Measurements from ENCODE around the gene RNPS1. TPM values are rescaled to one million over a fixed set of nuclear protein-coding genes. Genes with fewer than 3 reads are reported as not detected.

Gene RNPS1
- total and polyA plus RNA-seq, 9 of the 15 experiments (the other 6 are each of a cell fraction or from before 2014, with no cell fraction given) = 44.9 to 338 (median 202) TPM

DNA sequence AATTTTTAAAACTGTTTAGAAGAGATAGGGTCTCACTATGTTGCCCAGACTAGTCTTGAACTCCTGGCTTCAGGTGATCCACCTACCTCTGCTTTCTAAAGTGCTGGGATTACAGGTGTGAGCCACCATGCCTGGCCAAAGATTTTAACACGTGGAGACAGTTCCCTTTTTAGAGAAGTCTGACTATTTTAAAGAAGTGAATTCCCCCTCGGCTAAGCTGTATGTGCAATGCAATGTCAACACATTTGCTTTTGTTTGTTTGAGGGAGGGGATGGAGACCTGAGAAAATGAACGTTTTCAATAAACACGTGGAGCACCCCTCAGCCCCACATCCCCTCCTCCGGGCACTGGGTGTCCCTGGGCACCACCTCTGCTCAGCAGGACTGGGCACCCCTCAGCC is 14.3 kb upstream of the RNPS1 start:
- H3K4me2 ChIP-seq (ENCODE audit: insufficient read depth, low read length) = no peak overlapping the region
- ChIA-PET POLR2A (interaction anchor here (0.7 to 1.4 kb wide), 3 partner anchors 12 to 238 kb away, joined by 3 to 4 read pairs (median 3); partner anchors contain the start of gene AMDHD2), CTCF (ENCODE audit: low intra/inter-chr PET ratio) (no interaction called here)
- no peak overlapping the region for H3K4me3 ChIP-seq
- no peaks in the 10 kb centered on the region for H3K27me3 ChIP-seq (ENCODE audit: control insufficient read depth in 2 of 2, insufficient read depth in 2 of 2, low read length in 2 of 2)
- no peaks in the 10 kb centered on the region for H4K20me1 ChIP-seq (replicated peaks; ENCODE audit: control insufficient read depth, insufficient read depth, low read length)
- in situ Hi-C loops (cut with MboI) = no loop called here
- H3K36me3 ChIP-seq (ENCODE audit: control insufficient read depth, insufficient read depth, low read length) = peaks cover 65% of the 10 kb centered on the region; the same call in 2 of the 3 replicates
- no peaks in the 10 kb centered on the region for H3K9me3 ChIP-seq (replicated peaks; ENCODE audit: control insufficient read depth, insufficient read depth, low read depth, low read length)
- BruUV-seq (replicated peaks) = no TSS peak
- no peak overlapping the region for H3K27ac ChIP-seq (ENCODE audit: extremely low read depth, low read depth, low read length)
- DNase-seq (ENCODE audit: extremely low read depth in 1 of 4, low spot score in 3 of 4) = no peak
- no peak overlapping the region for H2AFZ ChIP-seq (ENCODE audit: low read depth, low read length)
- H3K9me1 ChIP-seq (ENCODE audit: control insufficient read depth, insufficient read depth, low read length) = no peaks in the 10 kb centered on the region
- no peak for ATAC-seq
- WGBS (ENCODE audit: insufficient coverage, low coverage, missing lambda C conversion rate) = 60% methylated on average over 5 of the region's 5 CpGs
- no peak overlapping the region for H3K9ac ChIP-seq (ENCODE audit: insufficient read depth in 1 of 2, low read depth in 2 of 2, low read length in 2 of 2)
- FAIRE-seq = no peak
- intact Hi-C loops (cut with micrococcal nuclease) = no loop called here
- H3K79me2 ChIP-seq (ENCODE audit: control insufficient read depth, insufficient read depth, low read length) = no peaks in the 10 kb centered on the region
- H3K4me1 ChIP-seq (replicated peaks in 1 of 2; ENCODE audit: control insufficient read depth in 2 of 2, insufficient read depth in 2 of 2, low read length in 2 of 2) = peaks cover 0 to 19% of the 10 kb centered on the region in 2 experiments; a peak in 1 of 5 replicates
- no peak for TF ChIP-seq BDP1 (IDR thresholded peaks at IDR 0.05; ENCODE audit: insufficient read depth, insufficient read length)
- no peak for TF ChIP-seq HMG20A (CRISPR knock-in tag; conservative IDR thresholded peaks at IDR 0.05)
- TF ChIP-seq, protein P1, sequence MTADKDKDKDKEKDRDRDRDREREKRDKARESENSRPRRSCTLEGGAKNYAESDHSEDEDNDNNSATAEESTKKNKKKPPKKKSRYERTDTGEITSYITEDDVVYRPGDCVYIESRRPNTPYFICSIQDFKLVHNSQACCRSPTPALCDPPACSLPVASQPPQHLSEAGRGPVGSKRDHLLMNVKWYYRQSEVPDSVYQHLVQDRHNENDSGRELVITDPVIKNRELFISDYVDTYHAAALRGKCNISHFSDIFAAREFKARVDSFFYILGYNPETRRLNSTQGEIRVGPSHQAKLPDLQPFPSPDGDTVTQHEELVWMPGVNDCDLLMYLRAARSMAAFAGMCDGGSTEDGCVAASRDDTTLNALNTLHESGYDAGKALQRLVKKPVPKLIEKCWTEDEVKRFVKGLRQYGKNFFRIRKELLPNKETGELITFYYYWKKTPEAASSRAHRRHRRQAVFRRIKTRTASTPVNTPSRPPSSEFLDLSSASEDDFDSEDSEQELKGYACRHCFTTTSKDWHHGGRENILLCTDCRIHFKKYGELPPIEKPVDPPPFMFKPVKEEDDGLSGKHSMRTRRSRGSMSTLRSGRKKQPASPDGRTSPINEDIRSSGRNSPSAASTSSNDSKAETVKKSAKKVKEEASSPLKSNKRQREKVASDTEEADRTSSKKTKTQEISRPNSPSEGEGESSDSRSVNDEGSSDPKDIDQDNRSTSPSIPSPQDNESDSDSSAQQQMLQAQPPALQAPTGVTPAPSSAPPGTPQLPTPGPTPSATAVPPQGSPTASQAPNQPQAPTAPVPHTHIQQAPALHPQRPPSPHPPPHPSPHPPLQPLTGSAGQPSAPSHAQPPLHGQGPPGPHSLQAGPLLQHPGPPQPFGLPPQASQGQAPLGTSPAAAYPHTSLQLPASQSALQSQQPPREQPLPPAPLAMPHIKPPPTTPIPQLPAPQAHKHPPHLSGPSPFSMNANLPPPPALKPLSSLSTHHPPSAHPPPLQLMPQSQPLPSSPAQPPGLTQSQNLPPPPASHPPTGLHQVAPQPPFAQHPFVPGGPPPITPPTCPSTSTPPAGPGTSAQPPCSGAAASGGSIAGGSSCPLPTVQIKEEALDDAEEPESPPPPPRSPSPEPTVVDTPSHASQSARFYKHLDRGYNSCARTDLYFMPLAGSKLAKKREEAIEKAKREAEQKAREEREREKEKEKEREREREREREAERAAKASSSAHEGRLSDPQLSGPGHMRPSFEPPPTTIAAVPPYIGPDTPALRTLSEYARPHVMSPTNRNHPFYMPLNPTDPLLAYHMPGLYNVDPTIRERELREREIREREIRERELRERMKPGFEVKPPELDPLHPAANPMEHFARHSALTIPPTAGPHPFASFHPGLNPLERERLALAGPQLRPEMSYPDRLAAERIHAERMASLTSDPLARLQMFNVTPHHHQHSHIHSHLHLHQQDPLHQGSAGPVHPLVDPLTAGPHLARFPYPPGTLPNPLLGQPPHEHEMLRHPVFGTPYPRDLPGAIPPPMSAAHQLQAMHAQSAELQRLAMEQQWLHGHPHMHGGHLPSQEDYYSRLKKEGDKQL (CRISPR knock-in tag; IDR thresholded peaks at IDR 0.05; ENCODE audit: borderline replicate concordance) = no peak
- TF ChIP-seq, protein P2, sequence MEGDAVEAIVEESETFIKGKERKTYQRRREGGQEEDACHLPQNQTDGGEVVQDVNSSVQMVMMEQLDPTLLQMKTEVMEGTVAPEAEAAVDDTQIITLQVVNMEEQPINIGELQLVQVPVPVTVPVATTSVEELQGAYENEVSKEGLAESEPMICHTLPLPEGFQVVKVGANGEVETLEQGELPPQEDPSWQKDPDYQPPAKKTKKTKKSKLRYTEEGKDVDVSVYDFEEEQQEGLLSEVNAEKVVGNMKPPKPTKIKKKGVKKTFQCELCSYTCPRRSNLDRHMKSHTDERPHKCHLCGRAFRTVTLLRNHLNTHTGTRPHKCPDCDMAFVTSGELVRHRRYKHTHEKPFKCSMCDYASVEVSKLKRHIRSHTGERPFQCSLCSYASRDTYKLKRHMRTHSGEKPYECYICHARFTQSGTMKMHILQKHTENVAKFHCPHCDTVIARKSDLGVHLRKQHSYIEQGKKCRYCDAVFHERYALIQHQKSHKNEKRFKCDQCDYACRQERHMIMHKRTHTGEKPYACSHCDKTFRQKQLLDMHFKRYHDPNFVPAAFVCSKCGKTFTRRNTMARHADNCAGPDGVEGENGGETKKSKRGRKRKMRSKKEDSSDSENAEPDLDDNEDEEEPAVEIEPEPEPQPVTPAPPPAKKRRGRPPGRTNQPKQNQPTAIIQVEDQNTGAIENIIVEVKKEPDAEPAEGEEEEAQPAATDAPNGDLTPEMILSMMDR (IDR thresholded peaks at IDR 0.05 in 2 of 3, conservative IDR thresholded peaks at IDR 0.05 in 1 of 3; ENCODE audit: insufficient read depth in 2 of 3, low read depth in 1 of 3, low read length in 3 of 3) = no peak
- TF ChIP-seq, protein P3, sequence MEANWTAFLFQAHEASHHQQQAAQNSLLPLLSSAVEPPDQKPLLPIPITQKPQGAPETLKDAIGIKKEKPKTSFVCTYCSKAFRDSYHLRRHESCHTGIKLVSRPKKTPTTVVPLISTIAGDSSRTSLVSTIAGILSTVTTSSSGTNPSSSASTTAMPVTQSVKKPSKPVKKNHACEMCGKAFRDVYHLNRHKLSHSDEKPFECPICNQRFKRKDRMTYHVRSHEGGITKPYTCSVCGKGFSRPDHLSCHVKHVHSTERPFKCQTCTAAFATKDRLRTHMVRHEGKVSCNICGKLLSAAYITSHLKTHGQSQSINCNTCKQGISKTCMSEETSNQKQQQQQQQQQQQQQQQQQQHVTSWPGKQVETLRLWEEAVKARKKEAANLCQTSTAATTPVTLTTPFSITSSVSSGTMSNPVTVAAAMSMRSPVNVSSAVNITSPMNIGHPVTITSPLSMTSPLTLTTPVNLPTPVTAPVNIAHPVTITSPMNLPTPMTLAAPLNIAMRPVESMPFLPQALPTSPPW (CRISPR knock-in tag; IDR thresholded peaks at IDR 0.05) = no peak
- TF ChIP-seq HDAC8 (tag; IDR thresholded peaks at IDR 0.05) = no peak
- TF ChIP-seq, protein P4, sequence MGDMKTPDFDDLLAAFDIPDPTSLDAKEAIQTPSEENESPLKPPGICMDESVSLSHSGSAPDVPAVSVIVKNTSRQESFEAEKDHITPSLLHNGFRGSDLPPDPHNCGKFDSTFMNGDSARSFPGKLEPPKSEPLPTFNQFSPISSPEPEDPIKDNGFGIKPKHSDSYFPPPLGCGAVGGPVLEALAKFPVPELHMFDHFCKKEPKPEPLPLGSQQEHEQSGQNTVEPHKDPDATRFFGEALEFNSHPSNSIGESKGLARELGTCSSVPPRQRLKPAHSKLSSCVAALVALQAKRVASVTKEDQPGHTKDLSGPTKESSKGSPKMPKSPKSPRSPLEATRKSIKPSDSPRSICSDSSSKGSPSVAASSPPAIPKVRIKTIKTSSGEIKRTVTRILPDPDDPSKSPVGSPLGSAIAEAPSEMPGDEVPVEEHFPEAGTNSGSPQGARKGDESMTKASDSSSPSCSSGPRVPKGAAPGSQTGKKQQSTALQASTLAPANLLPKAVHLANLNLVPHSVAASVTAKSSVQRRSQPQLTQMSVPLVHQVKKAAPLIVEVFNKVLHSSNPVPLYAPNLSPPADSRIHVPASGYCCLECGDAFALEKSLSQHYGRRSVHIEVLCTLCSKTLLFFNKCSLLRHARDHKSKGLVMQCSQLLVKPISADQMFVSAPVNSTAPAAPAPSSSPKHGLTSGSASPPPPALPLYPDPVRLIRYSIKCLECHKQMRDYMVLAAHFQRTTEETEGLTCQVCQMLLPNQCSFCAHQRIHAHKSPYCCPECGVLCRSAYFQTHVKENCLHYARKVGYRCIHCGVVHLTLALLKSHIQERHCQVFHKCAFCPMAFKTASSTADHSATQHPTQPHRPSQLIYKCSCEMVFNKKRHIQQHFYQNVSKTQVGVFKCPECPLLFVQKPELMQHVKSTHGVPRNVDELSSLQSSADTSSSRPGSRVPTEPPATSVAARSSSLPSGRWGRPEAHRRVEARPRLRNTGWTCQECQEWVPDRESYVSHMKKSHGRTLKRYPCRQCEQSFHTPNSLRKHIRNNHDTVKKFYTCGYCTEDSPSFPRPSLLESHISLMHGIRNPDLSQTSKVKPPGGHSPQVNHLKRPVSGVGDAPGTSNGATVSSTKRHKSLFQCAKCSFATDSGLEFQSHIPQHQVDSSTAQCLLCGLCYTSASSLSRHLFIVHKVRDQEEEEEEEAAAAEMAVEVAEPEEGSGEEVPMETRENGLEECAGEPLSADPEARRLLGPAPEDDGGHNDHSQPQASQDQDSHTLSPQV (IDR thresholded peaks at IDR 0.05) = no peak
- no peak for TF ChIP-seq FOS (IDR thresholded peaks at IDR 0.05; ENCODE audit: extremely low read depth, insufficient read length)

Measured in K562 (cell line).